ENCODE measurements around the gene CKAP4. TPM values are rescaled to one million over a fixed set of nuclear protein-coding genes. Genes with fewer than 3 reads are reported as not detected.

The CKAP4 gene
- total and polyA plus RNA-seq, 2 donors (not counting 3 experiments of a cell fraction or from before 2014, with no cell fraction given) = 117 to 223 TPM

DNA sequence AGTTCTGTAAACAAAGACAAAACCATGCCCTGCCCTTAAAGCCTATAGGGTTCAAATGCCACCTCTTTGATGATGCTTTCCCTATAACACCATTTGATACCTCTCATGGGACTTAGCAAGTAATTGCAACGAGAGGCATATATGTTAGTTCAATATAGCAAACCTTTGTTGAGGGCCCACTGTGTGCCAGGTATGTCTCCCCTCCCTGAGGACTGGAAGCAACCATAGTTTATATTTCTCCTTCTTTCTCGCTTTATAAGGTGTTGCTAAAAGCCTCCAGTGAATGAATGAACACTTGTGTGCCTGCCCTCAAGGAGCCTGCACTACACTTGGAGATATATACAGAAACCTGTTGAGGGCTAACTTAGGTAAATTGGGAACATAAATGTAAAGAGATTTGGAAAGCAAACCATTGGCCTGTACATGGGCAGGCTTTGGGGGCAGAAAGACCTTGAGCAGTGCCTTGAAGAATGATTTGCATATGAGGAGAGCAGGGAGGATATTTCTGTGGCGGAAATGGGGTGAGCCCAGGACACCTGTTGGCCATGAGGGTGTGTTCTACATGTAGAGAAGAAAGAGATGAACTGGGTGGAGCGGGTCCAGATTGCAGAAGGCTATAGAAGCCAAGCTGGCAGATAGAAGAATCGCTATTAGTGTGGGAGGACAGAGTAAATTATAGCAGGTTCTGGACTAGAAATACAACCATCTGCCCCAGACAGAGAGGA is 1.8 kb upstream of the CKAP4 start:
- no peak overlapping the region for H3K9ac ChIP-seq (replicated peaks; ENCODE audit: extremely low read depth, insufficient read depth, low read length)
- H2AFZ ChIP-seq (ENCODE audit: low read depth, low read length) = no peak overlapping the region
- TF ChIP-seq POLR2A (IDR thresholded peaks at IDR 0.05; ENCODE audit: low read depth, low read length) (no peak), MYC (IDR thresholded peaks at IDR 0.05; ENCODE audit: low read depth, low read length) (no peak), JUN (IDR thresholded peaks at IDR 0.05; ENCODE audit: borderline replicate concordance, insufficient read depth, insufficient read length, low read depth) (no peak), EZH2 (IDR thresholded peaks at IDR 0.05; ENCODE audit: borderline replicate concordance, low read depth, low read length, severe bottlenecking) (no peak), GATA2 (IDR thresholded peaks at IDR 0.05; ENCODE audit: insufficient read depth, insufficient read length, low read depth, low read length) (no peak), FOS (IDR thresholded peaks at IDR 0.05; ENCODE audit: borderline replicate concordance, insufficient read depth, low read length) (no peak), POLR2AphosphoS5 (IDR thresholded peaks at IDR 0.05; ENCODE audit: insufficient read depth, low read depth, low read length) (no peak)
- TF ChIP-seq, protein P1, sequence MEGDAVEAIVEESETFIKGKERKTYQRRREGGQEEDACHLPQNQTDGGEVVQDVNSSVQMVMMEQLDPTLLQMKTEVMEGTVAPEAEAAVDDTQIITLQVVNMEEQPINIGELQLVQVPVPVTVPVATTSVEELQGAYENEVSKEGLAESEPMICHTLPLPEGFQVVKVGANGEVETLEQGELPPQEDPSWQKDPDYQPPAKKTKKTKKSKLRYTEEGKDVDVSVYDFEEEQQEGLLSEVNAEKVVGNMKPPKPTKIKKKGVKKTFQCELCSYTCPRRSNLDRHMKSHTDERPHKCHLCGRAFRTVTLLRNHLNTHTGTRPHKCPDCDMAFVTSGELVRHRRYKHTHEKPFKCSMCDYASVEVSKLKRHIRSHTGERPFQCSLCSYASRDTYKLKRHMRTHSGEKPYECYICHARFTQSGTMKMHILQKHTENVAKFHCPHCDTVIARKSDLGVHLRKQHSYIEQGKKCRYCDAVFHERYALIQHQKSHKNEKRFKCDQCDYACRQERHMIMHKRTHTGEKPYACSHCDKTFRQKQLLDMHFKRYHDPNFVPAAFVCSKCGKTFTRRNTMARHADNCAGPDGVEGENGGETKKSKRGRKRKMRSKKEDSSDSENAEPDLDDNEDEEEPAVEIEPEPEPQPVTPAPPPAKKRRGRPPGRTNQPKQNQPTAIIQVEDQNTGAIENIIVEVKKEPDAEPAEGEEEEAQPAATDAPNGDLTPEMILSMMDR (IDR thresholded peaks at IDR 0.05; ENCODE audit: extremely low read depth in 1 of 2, insufficient read depth in 1 of 2, low read depth in 1 of 2, low read length in 2 of 2) = no peak
- TF ChIP-seq, protein P2, sequence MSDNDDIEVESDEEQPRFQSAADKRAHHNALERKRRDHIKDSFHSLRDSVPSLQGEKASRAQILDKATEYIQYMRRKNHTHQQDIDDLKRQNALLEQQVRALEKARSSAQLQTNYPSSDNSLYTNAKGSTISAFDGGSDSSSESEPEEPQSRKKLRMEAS (IDR thresholded peaks at IDR 0.05; ENCODE audit: insufficient read depth, insufficient read length) = no peak
- H4K20me1 ChIP-seq (replicated peaks; ENCODE audit: control insufficient read depth, extremely low read depth, insufficient read depth, low read length) = no peaks in the 10 kb centered on the region
- H3K4me1 ChIP-seq (ENCODE audit: control insufficient read depth, extremely low read depth, insufficient read depth, low read length) = peaks cover 27% of the 10 kb centered on the region
- no peaks in the 10 kb centered on the region for H3K36me3 ChIP-seq (ENCODE audit: control insufficient read depth in 2 of 2, extremely low read depth in 1 of 2, insufficient read depth in 2 of 2, low read length in 2 of 2)
- no peaks in the 10 kb centered on the region for H3K9me1 ChIP-seq (replicated peaks; ENCODE audit: control insufficient read depth, extremely low read depth, insufficient read depth, low read length)
- no peak overlapping the region for H3K4me2 ChIP-seq (ENCODE audit: insufficient read depth, low read length)
- dilution Hi-C loops (cut with MboI; ENCODE audit: extremely low pct_ligation_motif_present, low sequenced_read_pairs) = no loop called here
- no peak overlapping the region for H3K27ac ChIP-seq (ENCODE audit: insufficient read depth, low read depth, low read length)
- peaks cover 20% of the 10 kb centered on the region for H3K79me2 ChIP-seq (ENCODE audit: control insufficient read depth, insufficient read depth, low read length)
- no peaks in the 10 kb centered on the region for H3K27me3 ChIP-seq (ENCODE audit: control insufficient read depth in 2 of 2, insufficient read depth in 2 of 2, low read length in 2 of 2)
- H3K4me3 ChIP-seq (replicated peaks in 1 of 3; ENCODE audit: insufficient read depth in 1 of 3, low read depth in 1 of 3, low read length in 3 of 3) = no peak overlapping the region
- no TSS peak for BruUV-seq (replicated peaks)
- ChIA-PET CTCF (interaction anchor here (1.3 to 5.6 kb wide), 3 partner anchors 26 to 34 kb away, joined by 3 to 27 read pairs (median 10); no protein-coding TSS in a partner anchor), POLR2A (no interaction called here)
- intact Hi-C loops (cut with micrococcal nuclease) = loop anchor here (2.0 to 5.0 kb wide), 3 partner anchors 33 to 843 kb away; partner anchors contain the start of genes CRY1 and RIC8B
- no peak for FAIRE-seq
- H3K9me3 ChIP-seq (replicated peaks; ENCODE audit: control insufficient read depth, insufficient read depth, low read length) = no peaks in the 10 kb centered on the region
- DNase-seq (ENCODE audit: low read depth, low spot score) = no peak

Data from endothelial cell of umbilical vein (primary cell).